ENCODE results near the gene WWC2.

Gene WWC2

DNA sequence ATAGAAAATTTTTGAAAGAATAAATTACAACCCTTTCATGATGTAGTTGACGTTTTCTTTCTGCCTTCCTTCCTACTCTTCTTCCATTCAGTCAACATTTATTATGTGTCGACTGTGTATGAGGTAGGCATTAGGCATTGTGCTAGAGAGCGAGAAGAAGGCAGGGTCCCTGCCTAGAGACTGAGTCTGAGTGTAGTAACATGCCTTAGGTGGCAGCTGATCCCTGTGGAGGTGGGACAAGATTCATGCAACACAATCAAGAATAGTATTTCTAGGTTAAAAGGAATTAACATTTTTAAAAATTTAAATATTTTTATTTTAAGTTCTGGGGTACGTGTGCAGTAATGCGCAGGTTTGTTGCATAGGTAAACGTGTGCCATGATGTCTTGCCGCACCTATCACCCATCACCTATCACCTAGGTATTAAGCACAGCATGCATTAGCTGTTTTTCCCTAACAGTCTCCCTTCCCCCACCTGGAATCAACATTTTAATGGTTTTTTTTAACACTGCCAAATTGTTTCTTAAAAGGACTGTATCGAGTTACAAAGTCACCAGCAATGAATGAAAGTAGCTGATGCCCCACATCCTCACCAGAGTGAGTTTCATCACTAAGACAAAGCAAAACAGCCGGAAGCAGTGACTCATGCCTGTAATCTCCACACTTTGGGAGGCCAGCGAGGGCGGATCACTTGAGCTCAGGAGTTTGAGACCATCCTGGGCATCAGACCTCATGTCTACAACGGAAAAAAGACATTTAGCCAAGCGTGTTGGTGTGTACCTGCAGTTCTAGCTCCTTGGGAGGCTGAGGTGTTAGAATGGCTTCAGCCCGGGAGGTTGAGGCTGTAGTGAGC, 84.0 kb downstream of the WWC2 start (continued):
- TF ChIP-seq PRDM2 (tag by site-specific recombination; IDR thresholded peaks at IDR 0.05; ENCODE audit: borderline replicate concordance) (no peak), TCF7L2 (IDR thresholded peaks at IDR 0.05; ENCODE audit: borderline replicate concordance, low read depth, low read length) (0 out of 2 replicates have a peak, but pooled peaks have one; percentile 61), ZNF16 (tag by site-specific recombination; IDR thresholded peaks at IDR 0.05; ENCODE audit: low read depth) (no peak), ZBTB1 (tag by site-specific recombination; IDR thresholded peaks at IDR 0.05) (no peak), ZNF529 (tag by site-specific recombination; IDR thresholded peaks at IDR 0.05; ENCODE audit: insufficient replicate concordance) (no peak), ZNF140 (tag by site-specific recombination; IDR thresholded peaks at IDR 0.05) (no peak), ZNF24 (tag by site-specific recombination; IDR thresholded peaks at IDR 0.05) (peak; percentile 87), SCRT2 (tag by site-specific recombination; IDR thresholded peaks at IDR 0.05) (no peak), OSR2 (tag by site-specific recombination; IDR thresholded peaks at IDR 0.05) (peak; percentile 95), ZNF214 (tag by site-specific recombination; IDR thresholded peaks at IDR 0.05; ENCODE audit: borderline replicate concordance) (no peak), ZNF394 (tag by site-specific recombination; IDR thresholded peaks at IDR 0.05; ENCODE audit: borderline replicate concordance) (peak; percentile 90; the same call in 1 of the 2 replicates), TRIM28 (IDR thresholded peaks at IDR 0.05; ENCODE audit: borderline replicate concordance, low read length) (peak; percentile 54; the same call in 1 of the 2 replicates), ZNF23 (tag by site-specific recombination; IDR thresholded peaks at IDR 0.05; ENCODE audit: borderline replicate concordance) (no peak), ZFP37 (tag by site-specific recombination; IDR thresholded peaks at IDR 0.05) (peak; percentile 29; the same call in 1 of the 2 replicates), ZNF292 (tag by site-specific recombination; IDR thresholded peaks at IDR 0.05; ENCODE audit: borderline replicate concordance, low read depth) (no peak), ZNF449 (tag by site-specific recombination; IDR thresholded peaks at IDR 0.05) (peak; percentile 19; the same call in 1 of the 2 replicates), ZBTB17 (tag by site-specific recombination; IDR thresholded peaks at IDR 0.05) (peak; percentile 71), SP7 (tag by site-specific recombination; IDR thresholded peaks at IDR 0.05) (peak; percentile 91), ZNF175 (tag by site-specific recombination; IDR thresholded peaks at IDR 0.05) (no peak), ZNF747 (tag by site-specific recombination; IDR thresholded peaks at IDR 0.05) (no peak)
- TF ChIP-seq, protein P1, sequence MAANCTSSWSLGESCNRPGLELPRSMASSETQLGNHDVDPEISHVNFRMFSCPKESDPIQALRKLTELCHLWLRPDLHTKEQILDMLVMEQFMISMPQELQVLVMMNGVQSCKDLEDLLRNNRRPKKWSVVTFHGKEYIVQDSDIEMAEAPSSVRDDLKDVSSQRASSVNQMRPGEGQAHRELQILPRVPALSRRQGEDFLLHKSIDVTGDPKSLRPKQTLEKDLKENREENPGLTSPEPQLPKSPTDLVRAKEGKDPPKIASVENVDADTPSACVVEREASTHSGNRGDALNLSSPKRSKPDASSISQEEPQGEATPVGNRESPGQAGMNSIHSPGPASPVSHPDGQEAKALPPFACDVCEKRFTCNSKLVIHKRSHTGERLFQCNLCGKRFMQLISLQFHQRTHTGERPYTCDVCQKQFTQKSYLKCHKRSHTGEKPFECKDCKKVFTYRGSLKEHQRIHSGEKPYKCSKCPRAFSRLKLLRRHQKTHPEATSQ (tag by site-specific recombination; IDR thresholded peaks at IDR 0.05): no peak
- TF ChIP-seq, protein P2, sequence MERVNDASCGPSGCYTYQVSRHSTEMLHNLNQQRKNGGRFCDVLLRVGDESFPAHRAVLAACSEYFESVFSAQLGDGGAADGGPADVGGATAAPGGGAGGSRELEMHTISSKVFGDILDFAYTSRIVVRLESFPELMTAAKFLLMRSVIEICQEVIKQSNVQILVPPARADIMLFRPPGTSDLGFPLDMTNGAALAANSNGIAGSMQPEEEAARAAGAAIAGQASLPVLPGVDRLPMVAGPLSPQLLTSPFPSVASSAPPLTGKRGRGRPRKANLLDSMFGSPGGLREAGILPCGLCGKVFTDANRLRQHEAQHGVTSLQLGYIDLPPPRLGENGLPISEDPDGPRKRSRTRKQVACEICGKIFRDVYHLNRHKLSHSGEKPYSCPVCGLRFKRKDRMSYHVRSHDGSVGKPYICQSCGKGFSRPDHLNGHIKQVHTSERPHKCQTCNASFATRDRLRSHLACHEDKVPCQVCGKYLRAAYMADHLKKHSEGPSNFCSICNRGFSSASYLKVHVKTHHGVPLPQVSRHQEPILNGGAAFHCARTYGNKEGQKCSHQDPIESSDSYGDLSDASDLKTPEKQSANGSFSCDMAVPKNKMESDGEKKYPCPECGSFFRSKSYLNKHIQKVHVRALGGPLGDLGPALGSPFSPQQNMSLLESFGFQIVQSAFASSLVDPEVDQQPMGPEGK (tag by site-specific recombination; IDR thresholded peaks at IDR 0.05): peak; percentile 41; the same call in 1 of the 2 replicates
- TF ChIP-seq, protein P3, sequence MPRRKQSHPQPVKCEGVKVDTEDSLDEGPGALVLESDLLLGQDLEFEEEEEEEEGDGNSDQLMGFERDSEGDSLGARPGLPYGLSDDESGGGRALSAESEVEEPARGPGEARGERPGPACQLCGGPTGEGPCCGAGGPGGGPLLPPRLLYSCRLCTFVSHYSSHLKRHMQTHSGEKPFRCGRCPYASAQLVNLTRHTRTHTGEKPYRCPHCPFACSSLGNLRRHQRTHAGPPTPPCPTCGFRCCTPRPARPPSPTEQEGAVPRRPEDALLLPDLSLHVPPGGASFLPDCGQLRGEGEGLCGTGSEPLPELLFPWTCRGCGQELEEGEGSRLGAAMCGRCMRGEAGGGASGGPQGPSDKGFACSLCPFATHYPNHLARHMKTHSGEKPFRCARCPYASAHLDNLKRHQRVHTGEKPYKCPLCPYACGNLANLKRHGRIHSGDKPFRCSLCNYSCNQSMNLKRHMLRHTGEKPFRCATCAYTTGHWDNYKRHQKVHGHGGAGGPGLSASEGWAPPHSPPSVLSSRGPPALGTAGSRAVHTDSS (tag by site-specific recombination; IDR thresholded peaks at IDR 0.05): no peak
